Measurements from ENCODE around the gene MYO5B.
"Not testable (repeated sequence)": the region's sequence is repeated elsewhere in the genome, so short reads cannot be mapped to it uniquely, and the experiment has no call there.

The MYO5B gene

DNA sequence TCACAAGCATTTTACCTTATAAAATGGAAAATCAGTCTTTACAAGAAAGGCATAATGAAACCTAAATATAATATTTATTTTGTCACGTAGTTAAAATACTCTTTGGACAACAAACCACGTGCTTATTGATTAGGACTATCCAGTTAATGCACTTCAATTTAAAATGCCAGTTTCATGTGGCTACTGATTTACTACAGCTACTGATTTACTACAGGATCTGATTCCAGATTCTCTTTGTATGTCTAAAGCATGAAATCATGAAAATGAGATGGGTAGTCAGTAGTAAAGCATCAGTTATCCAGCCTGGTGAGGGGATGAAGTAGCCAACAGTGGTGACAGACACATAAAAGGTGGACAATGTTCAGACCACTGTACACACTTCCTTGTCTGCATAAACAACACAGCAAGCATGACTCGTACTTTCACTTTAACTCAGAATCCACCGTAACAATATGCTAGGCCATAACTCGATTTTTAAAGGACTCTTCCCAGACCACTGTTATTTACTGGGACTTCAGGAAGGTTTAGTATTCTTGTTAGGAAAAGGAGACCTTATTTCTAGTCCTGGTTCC, 406.5 kb downstream of the MYO5B start:
- no peak overlapping the region for H3K4me3 ChIP-seq (ENCODE audit: insufficient read depth, low read length, poor library complexity, severe bottlenecking)
- H3K79me2 ChIP-seq (ENCODE audit: insufficient read depth, low read length) = no peaks in the 10 kb centered on the region
- no peak for TF ChIP-seq EZH2phosphoT487 (conservative IDR thresholded peaks at IDR 0.05; ENCODE audit: low read length)
- TF ChIP-seq, protein P1, sequence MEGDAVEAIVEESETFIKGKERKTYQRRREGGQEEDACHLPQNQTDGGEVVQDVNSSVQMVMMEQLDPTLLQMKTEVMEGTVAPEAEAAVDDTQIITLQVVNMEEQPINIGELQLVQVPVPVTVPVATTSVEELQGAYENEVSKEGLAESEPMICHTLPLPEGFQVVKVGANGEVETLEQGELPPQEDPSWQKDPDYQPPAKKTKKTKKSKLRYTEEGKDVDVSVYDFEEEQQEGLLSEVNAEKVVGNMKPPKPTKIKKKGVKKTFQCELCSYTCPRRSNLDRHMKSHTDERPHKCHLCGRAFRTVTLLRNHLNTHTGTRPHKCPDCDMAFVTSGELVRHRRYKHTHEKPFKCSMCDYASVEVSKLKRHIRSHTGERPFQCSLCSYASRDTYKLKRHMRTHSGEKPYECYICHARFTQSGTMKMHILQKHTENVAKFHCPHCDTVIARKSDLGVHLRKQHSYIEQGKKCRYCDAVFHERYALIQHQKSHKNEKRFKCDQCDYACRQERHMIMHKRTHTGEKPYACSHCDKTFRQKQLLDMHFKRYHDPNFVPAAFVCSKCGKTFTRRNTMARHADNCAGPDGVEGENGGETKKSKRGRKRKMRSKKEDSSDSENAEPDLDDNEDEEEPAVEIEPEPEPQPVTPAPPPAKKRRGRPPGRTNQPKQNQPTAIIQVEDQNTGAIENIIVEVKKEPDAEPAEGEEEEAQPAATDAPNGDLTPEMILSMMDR (IDR thresholded peaks at IDR 0.05; ENCODE audit: insufficient read depth, low read length, poor library complexity, severe bottlenecking) = no peak
- H3K27me3 ChIP-seq (ENCODE audit: low read length) = no peaks in the 10 kb centered on the region
- H3K9ac ChIP-seq (ENCODE audit: low read length) = no peak overlapping the region
- H3K9me3 ChIP-seq (ENCODE audit: insufficient read depth, low read length) = no peaks in the 10 kb centered on the region
- H3K4me2 ChIP-seq (ENCODE audit: low read depth, low read length, poor library complexity, severe bottlenecking) = no peak overlapping the region
- no peak overlapping the region for H3K27ac ChIP-seq (ENCODE audit: low read depth, low read length)
- H4K20me1 ChIP-seq (ENCODE audit: low read depth, low read length) = no peaks in the 10 kb centered on the region
- no peaks in the 10 kb centered on the region for H3K9me2 ChIP-seq (replicated peaks; ENCODE audit: insufficient read depth, low read length)
- peaks cover 47% of the 10 kb centered on the region for H3K36me3 ChIP-seq (ENCODE audit: low read length)
- no peak overlapping the region for H2AFZ ChIP-seq (ENCODE audit: low read depth, low read length, severe bottlenecking)
- 0 out of 2 replicates have a peak, but pooled peaks cover 3% of the 10 kb centered on the region for H3F3A ChIP-seq (ENCODE audit: insufficient read depth)

DNA sequence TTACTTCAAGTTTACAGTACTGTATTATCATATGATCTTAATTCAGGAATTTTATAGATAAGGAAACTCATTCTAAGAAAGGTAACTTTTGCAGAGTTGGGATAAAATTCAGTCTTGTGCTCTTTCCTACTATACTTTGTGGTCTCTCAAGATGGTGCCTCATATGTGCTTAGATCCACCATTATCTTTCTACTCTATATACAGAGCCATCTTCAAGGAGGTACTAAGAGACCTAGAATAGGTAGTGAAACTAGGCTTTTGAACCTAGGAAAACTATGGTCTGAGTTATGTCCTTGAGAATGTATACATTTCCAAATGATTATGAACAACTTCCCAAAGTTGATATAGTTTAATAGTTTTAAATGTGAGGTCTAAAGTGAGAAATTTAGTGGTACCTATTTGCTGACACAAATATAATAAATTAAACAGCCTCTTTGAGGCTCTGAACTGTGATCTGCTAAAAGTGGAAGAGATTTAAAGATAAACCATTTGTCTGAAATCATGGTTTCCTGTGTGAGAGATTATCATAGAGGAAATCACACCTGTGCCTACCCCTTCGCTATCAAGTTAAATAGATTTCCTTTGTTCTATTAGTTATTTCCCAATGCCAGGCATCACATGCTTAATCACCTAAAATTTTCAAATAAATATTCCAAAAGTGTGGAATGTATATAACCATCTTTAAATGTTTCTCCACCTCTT, 408.8 kb downstream of the MYO5B start:
- 0 out of 2 replicates have a peak, but pooled peaks cover 3% of the 10 kb centered on the region for H3F3A ChIP-seq (ENCODE audit: insufficient read depth)
- H3K4me3 ChIP-seq (ENCODE audit: insufficient read depth, low read length, poor library complexity, severe bottlenecking) = no peak overlapping the region
- no peaks in the 10 kb centered on the region for H3K79me2 ChIP-seq (ENCODE audit: insufficient read depth, low read length)
- no peak overlapping the region for H3K4me2 ChIP-seq (ENCODE audit: low read depth, low read length, poor library complexity, severe bottlenecking)
- H3K9me3 ChIP-seq (ENCODE audit: insufficient read depth, low read length) = no peaks in the 10 kb centered on the region
- H3K9me2 ChIP-seq (replicated peaks; ENCODE audit: insufficient read depth, low read length) = no peaks in the 10 kb centered on the region
- no peak overlapping the region for H2AFZ ChIP-seq (ENCODE audit: low read depth, low read length, severe bottlenecking)
- no peak overlapping the region for H3K27ac ChIP-seq (ENCODE audit: low read depth, low read length)
- no peak for TF ChIP-seq EZH2phosphoT487 (conservative IDR thresholded peaks at IDR 0.05; ENCODE audit: low read length)
- TF ChIP-seq, protein P1 (IDR thresholded peaks at IDR 0.05; ENCODE audit: insufficient read depth, low read length, poor library complexity, severe bottlenecking) = no peak
- no peak overlapping the region for H3K9ac ChIP-seq (ENCODE audit: low read length)
- no peaks in the 10 kb centered on the region for H3K27me3 ChIP-seq (ENCODE audit: low read length)
- H3K36me3 ChIP-seq (ENCODE audit: low read length) = peaks cover 35% of the 10 kb centered on the region
- no peaks in the 10 kb centered on the region for H4K20me1 ChIP-seq (ENCODE audit: low read depth, low read length)

DNA sequence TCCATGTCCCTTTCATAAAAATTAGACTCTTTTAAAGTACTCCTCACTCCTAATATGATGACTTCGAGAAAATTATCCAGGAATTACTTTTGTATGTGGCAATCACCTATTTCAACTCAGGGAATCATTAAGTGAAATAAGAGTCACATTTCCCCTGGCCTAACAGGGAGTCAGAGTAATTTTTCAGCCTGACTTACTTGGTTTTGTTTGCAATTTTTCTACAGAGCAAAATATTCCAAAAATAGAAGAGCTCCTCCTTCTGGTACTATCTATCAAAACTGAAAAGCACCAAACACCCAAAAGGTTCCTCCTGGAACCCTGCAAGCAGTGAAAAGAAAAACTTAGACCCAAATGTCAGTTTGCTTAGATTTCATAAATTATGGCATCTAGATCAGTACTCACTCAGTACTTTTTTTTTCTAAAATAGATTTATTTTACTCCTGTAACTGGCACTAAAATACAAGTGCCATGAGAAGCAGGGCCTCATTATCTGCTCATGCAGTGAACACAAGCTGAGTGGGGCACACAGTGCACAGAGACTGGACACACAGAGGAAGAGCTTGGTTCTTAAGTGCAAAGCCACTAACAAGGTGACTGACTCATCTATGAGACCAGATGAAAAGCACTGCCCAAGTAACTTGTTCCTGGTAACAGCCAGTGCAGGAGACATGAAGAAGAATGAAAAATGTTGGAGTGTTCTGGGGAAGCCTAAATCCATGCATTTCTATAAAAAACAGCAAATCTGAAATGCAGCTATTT, 410.3 kb downstream of the MYO5B start:
- Histone ChIP-seq H2AFZ (ENCODE audit: low read depth, low read length, severe bottlenecking) (no peak overlapping the region), H3K4me2 (ENCODE audit: low read depth, low read length, poor library complexity, severe bottlenecking) (no peak overlapping the region), H3K9ac (ENCODE audit: low read length) (no peak overlapping the region), H3K9me3 (ENCODE audit: insufficient read depth, low read length) (no peaks in the 10 kb centered on the region), H3K9me2 (replicated peaks; ENCODE audit: insufficient read depth, low read length) (no peaks in the 10 kb centered on the region), H3K27ac (ENCODE audit: low read depth, low read length) (no peak overlapping the region), H3K4me3 (ENCODE audit: insufficient read depth, low read length, poor library complexity, severe bottlenecking) (no peak overlapping the region), H4K20me1 (ENCODE audit: low read depth, low read length) (no peaks in the 10 kb centered on the region), H3F3A (ENCODE audit: insufficient read depth) (0 out of 2 replicates have a peak, but pooled peaks cover 3% of the 10 kb centered on the region), H3K27me3 (ENCODE audit: low read length) (no peaks in the 10 kb centered on the region), H3K36me3 (ENCODE audit: low read length) (peaks cover 22% of the 10 kb centered on the region), H3K79me2 (ENCODE audit: insufficient read depth, low read length) (no peaks in the 10 kb centered on the region)
- TF ChIP-seq, protein P1 (IDR thresholded peaks at IDR 0.05; ENCODE audit: insufficient read depth, low read length, poor library complexity, severe bottlenecking) = no peak
- TF ChIP-seq EZH2phosphoT487 (conservative IDR thresholded peaks at IDR 0.05; ENCODE audit: low read length) = no peak

DNA sequence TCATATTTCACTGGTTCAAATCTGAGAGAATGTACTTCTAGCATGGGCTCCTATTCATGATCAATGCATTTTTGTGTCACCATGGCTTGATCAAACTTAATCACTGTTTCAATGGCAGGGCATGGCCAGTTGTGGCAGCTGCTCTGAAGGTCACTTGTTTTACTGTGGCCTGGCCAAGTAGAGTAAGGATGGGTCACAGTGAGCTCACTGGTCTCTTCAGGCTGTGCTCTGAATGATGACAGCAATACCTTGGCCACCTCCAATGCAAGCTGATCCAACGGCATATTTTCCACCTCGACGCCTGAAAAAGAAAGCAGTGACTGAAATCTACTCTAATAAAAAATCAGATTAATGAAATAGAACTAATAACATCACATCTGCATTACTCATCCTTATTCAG, 411.3 kb downstream of the MYO5B start:
- not testable (repeated sequence) for H3K9me2 ChIP-seq (replicated peaks; ENCODE audit: insufficient read depth, low read length); H3K9me3 ChIP-seq (ENCODE audit: insufficient read depth, low read length); H2AFZ ChIP-seq (ENCODE audit: low read depth, low read length, severe bottlenecking); H4K20me1 ChIP-seq (ENCODE audit: low read depth, low read length); H3K4me2 ChIP-seq (ENCODE audit: low read depth, low read length, poor library complexity, severe bottlenecking); H3K27ac ChIP-seq (ENCODE audit: low read depth, low read length); H3K79me2 ChIP-seq (ENCODE audit: insufficient read depth, low read length); H3K27me3 ChIP-seq (ENCODE audit: low read length); H3F3A ChIP-seq (ENCODE audit: insufficient read depth); H3K9ac ChIP-seq (ENCODE audit: low read length); H3K4me3 ChIP-seq (ENCODE audit: insufficient read depth, low read length, poor library complexity, severe bottlenecking)
- H3K36me3 ChIP-seq (ENCODE audit: low read length) = peaks cover 22% of the 10 kb centered on the region
